Hair follicle dermal papilla cell (primary cell): ENCODE data around the gene ABHD5. TPM values are rescaled to one million over a fixed set of nuclear protein-coding genes. Genes with fewer than 3 reads are reported as not detected.

Experiments used
- total RNA-seq: library from RNA; depleted of rRNA; stranded (reverse); fragments of >200 nt; gene quantifications from 2 replicates; pipeline ENCODE4 v1.2.3, GENCODE V29; 2012

Gene ABHD5
- total RNA-seq = 23.4 and 24.5 TPM in 2 replicates

GRCh38 chr3:43690400-43691119 lies at the start of gene ABHD5:
TSS of gene ABHD5 (plus strand) at chr3:43690938. CDS start at chr3:43690993, 55 bp downstream.

Other genes starting within 250 kb of the ABHD5 start
- gene ANO10, start 68.9 kb upstream of the ABHD5 start, total RNA-seq = 48.5 and 48.7 TPM in 2 replicates